Hepatocyte (in vitro differentiated cells): Measurements from ENCODE around the gene TRMO.

Experiments used
- EZH2 ChIP-seq: fragments of 200-600 bp; sonication (generic); IDR thresholded peaks from 2 replicates; pipeline ENCODE4 v1.6.1; 2016; ENCODE audit warnings: antibody characterized with exemption, mild to moderate bottlenecking, borderline replicate concordance
- EZH2phosphoT487 ChIP-seq: fragments of 200-600 bp; sonication (generic); IDR thresholded peaks from one replicate; pipeline ENCODE4 v1.6.1; 2018; ENCODE audit warnings: antibody characterized with exemption, mild to moderate bottlenecking, low read depth, moderate library complexity; ENCODE audit not compliant: unreplicated experiment, severe bottlenecking
- TF ChIP-seq, protein P1 (sequence below): fragments of 200-600 bp; sonication (generic); IDR thresholded peaks from 2 replicates; pipeline ENCODE4 v1.5.1; 2016; ENCODE audit warnings: antibody characterized with exemption, mild to moderate bottlenecking; ENCODE audit not compliant: poor library complexity

GRCh38 chr9:97876061-97876460 lies 46.2 kb downstream of the TRMO start:
- TF ChIP-seq, protein P1, sequence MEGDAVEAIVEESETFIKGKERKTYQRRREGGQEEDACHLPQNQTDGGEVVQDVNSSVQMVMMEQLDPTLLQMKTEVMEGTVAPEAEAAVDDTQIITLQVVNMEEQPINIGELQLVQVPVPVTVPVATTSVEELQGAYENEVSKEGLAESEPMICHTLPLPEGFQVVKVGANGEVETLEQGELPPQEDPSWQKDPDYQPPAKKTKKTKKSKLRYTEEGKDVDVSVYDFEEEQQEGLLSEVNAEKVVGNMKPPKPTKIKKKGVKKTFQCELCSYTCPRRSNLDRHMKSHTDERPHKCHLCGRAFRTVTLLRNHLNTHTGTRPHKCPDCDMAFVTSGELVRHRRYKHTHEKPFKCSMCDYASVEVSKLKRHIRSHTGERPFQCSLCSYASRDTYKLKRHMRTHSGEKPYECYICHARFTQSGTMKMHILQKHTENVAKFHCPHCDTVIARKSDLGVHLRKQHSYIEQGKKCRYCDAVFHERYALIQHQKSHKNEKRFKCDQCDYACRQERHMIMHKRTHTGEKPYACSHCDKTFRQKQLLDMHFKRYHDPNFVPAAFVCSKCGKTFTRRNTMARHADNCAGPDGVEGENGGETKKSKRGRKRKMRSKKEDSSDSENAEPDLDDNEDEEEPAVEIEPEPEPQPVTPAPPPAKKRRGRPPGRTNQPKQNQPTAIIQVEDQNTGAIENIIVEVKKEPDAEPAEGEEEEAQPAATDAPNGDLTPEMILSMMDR = no peak
- TF ChIP-seq EZH2phosphoT487 (no peak), EZH2 (no peak)
